Neutrophil (primary cell): ENCODE results near the gene PLXNA4.

Source experiments
- H3K27ac ChIP-seq: fragments of 200-600 bp; sonication (generic); 2 replicates; pipeline ENCODE4 v1.5.1; 2016; ENCODE audit warnings: mild to moderate bottlenecking, moderate library complexity
- H3K27me3 ChIP-seq: fragments of 200-600 bp; sonication (generic); 2 replicates; pipeline ENCODE4 v1.6.0; 2016; ENCODE audit warnings: mild to moderate bottlenecking
- H3K36me3 ChIP-seq: fragments of 200-600 bp; sonication (generic); 2 replicates; pipeline ENCODE4 v1.5.1; 2017
- H3K4me1 ChIP-seq, 2 experiments: fragments of 200-600 bp in 1 of 2; sonication (generic) in 1 of 2; 1 replicate in 1 of 2; 2 replicates in 1 of 2; pipeline versions ENCODE4 v1.5.1 to v1.6.1; 2013 to 2016; ENCODE audit warnings: low read depth in 1 of 2, low read length in 1 of 2, mild to moderate bottlenecking in 1 of 2, moderate library complexity in 1 of 2; ENCODE audit not compliant: control insufficient read depth in 1 of 2, insufficient read depth in 1 of 2
- H3K4me3 ChIP-seq, 2 experiments: fragments of 200-600 bp in 1 of 2; sonication (generic) in 1 of 2; 1 replicate in 1 of 2; 2 replicates in 1 of 2; pipeline ENCODE4 v1.5.1; 2013 to 2016; ENCODE audit warnings: low read depth in 1 of 2, low read length in 1 of 2, mild to moderate bottlenecking in 1 of 2, moderate library complexity in 1 of 2
- H3K9me3 ChIP-seq: fragments of 200-600 bp; sonication (generic); 2 replicates; pipeline ENCODE4 v1.5.1; 2016
- TF ChIP-seq, protein P1 (sequence below): fragments of 200-600 bp; sonication (generic); IDR thresholded peaks from 2 replicates; pipeline ENCODE4 v1.5.1; 2016; ENCODE audit warnings: antibody characterized with exemption

Gene PLXNA4

GRCh38 chr7:132367795-132368194, 208.5 kb downstream of the PLXNA4 start:
- no peaks in the 10 kb centered on the region for H3K27me3 ChIP-seq
- no peaks in the 10 kb centered on the region for H3K9me3 ChIP-seq
- H3K27ac ChIP-seq: no peak overlapping the region
- H3K4me3 ChIP-seq: no peak overlapping the region
- H3K4me1 ChIP-seq: no peaks in the 10 kb centered on the region
- H3K36me3 ChIP-seq: no peaks in the 10 kb centered on the region
- TF ChIP-seq, protein P1, sequence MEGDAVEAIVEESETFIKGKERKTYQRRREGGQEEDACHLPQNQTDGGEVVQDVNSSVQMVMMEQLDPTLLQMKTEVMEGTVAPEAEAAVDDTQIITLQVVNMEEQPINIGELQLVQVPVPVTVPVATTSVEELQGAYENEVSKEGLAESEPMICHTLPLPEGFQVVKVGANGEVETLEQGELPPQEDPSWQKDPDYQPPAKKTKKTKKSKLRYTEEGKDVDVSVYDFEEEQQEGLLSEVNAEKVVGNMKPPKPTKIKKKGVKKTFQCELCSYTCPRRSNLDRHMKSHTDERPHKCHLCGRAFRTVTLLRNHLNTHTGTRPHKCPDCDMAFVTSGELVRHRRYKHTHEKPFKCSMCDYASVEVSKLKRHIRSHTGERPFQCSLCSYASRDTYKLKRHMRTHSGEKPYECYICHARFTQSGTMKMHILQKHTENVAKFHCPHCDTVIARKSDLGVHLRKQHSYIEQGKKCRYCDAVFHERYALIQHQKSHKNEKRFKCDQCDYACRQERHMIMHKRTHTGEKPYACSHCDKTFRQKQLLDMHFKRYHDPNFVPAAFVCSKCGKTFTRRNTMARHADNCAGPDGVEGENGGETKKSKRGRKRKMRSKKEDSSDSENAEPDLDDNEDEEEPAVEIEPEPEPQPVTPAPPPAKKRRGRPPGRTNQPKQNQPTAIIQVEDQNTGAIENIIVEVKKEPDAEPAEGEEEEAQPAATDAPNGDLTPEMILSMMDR: no peak

GRCh38 chr7:132367004-132367403, 209.3 kb downstream of the PLXNA4 start:
- no peaks in the 10 kb centered on the region for H3K4me1 ChIP-seq

GRCh38 chr7:132364226-132364625, 212.0 kb downstream of the PLXNA4 start:
- no peaks in the 10 kb centered on the region for H3K4me1 ChIP-seq
- TF ChIP-seq, protein P1: no peak

More at GRCh38 chr7:132367004-132367403, 209.3 kb downstream of the PLXNA4 start:
- Histone ChIP-seq H3K27me3 (no peaks in the 10 kb centered on the region), H3K4me3 (no peak overlapping the region), H3K36me3 (no peaks in the 10 kb centered on the region), H3K9me3 (no peaks in the 10 kb centered on the region), H3K27ac (no peak overlapping the region)
- TF ChIP-seq, protein P1: no peak

DNA sequence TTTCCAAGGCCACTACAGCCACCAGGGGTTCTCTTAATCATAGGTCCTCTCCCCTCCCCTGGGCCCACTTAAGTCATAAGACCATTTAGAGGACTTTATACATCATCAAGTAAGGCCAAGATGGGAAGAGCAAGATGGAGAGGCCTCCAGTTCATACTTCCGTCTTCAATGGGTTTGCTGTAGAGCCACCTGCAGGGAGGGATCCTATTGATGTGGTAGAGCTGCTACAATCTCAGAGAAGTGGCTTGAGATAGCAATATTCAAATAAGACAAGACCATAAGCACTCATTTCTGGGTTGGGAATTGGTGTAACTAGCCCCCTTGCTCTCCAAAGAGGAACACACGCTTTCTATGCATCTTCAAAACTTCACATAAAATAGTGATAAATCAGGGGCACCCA, 214.2 kb downstream of the PLXNA4 start:
- no peak overlapping the region for H3K27ac ChIP-seq
- TF ChIP-seq, protein P1: no peak
- no peaks in the 10 kb centered on the region for H3K36me3 ChIP-seq
- peaks cover 5% of the 10 kb centered on the region for H3K27me3 ChIP-seq
- no peak overlapping the region for H3K4me3 ChIP-seq
- H3K4me1 ChIP-seq: no peaks in the 10 kb centered on the region
- H3K9me3 ChIP-seq: no peaks in the 10 kb centered on the region

More at GRCh38 chr7:132364226-132364625, 212.0 kb downstream of the PLXNA4 start:
- H3K27ac ChIP-seq: no peak overlapping the region
- no peaks in the 10 kb centered on the region for H3K27me3 ChIP-seq
- no peaks in the 10 kb centered on the region for H3K36me3 ChIP-seq
- H3K9me3 ChIP-seq: no peaks in the 10 kb centered on the region
- H3K4me3 ChIP-seq: no peak overlapping the region

- Histone ChIP-seq H3K4me3 (no peak overlapping the region), H3K27ac (no peak overlapping the region), H3K36me3 (no peaks in the 10 kb centered on the region), H3K4me1 (no peaks in the 10 kb centered on the region), H3K27me3 (peaks cover 9% of the 10 kb centered on the region), H3K9me3 (no peaks in the 10 kb centered on the region)
- TF ChIP-seq, protein P1: no peak
Observed at GRCh38 chr7:132361146-132361545, 215.1 kb downstream of the PLXNA4 start.

GRCh38 chr7:132359743-132360142, 216.5 kb downstream of the PLXNA4 start:
- no peak overlapping the region for H3K4me3 ChIP-seq
- H3K9me3 ChIP-seq: no peaks in the 10 kb centered on the region
- H3K27ac ChIP-seq: no peak overlapping the region
- no peaks in the 10 kb centered on the region for H3K36me3 ChIP-seq
- peaks cover 9% of the 10 kb centered on the region for H3K27me3 ChIP-seq
- TF ChIP-seq, protein P1: no peak
- H3K4me1 ChIP-seq: peaks cover 0 to 3% of the 10 kb centered on the region in 2 experiments
